PC-9 (cell line): ENCODE data around the gene PLEKHM2. TPM values are rescaled to one million over a fixed set of nuclear protein-coding genes. Genes with fewer than 3 reads are reported as not detected.
"Not testable (repeated sequence)": the region's sequence is repeated elsewhere in the genome, so short reads cannot be mapped to it uniquely, and the experiment has no call there.

Experiments
- BruUV-seq: library from RNA; stranded (reverse); fragments of 400-500 nt; replicated peaks from 2 replicates; lab custom pipeline; 2021; lab: Mats Ljungman, UMichigan
- CTCF ChIA-PET: fragments of 300-600 bp; sonication (Branson Sonifier 250); formaldehyde crosslinking; loops from one replicate; lab custom pipeline; 2022; ENCODE audit warnings: antibody characterized with exemption; lab: Charles Lee
- POLR2A ChIA-PET: fragments of 300-600 bp; sonication (Branson Sonifier 250); formaldehyde crosslinking; loops from one replicate; lab custom pipeline; 2022; ENCODE audit warnings: antibody characterized with exemption; ENCODE audit not compliant: unreplicated experiment; lab: Charles Lee
- DNase-seq, 2 experiments: peaks; one replicate each; pipeline versions ENCODE4 v3.0.0 to v3.0.0-alpha.2; 2015 to 2022; ENCODE audit warnings: mixed read lengths in 1 of 2
- H2AFZ ChIP-seq: fragments of 200-600 bp; sonication (generic); 2 replicates; pipeline ENCODE4 v1.8.1; 2017; ENCODE audit warnings: antibody characterized with exemption
- H3F3A ChIP-seq: fragments of 200-600 bp; sonication (generic); 2 replicates; pipeline ENCODE4 v1.8.1; 2017; ENCODE audit warnings: antibody characterized with exemption, mild to moderate bottlenecking, low read depth; ENCODE audit not compliant: insufficient read depth
- H3K27ac ChIP-seq: fragments of 200-600 bp; sonication (generic); 2 replicates; pipeline ENCODE4 v1.6.1; 2016; ENCODE audit warnings: mixed run types
- H3K27me3 ChIP-seq: fragments of 200-600 bp; sonication (generic); 2 replicates; pipeline ENCODE4 v1.6.1; 2016; ENCODE audit warnings: low read depth, mixed run types; ENCODE audit not compliant: insufficient read depth
- H3K36me3 ChIP-seq: fragments of 200-600 bp; sonication (generic); 2 replicates; pipeline ENCODE4 v1.6.1; 2016; ENCODE audit warnings: low read depth, mixed run types
- H3K4me1 ChIP-seq: fragments of 200-600 bp; sonication (generic); replicated peaks from 2 replicates; pipeline ENCODE4 v1.6.1; 2016; ENCODE audit warnings: mixed run types; ENCODE audit not compliant: insufficient read depth
- H3K4me2 ChIP-seq: fragments of 200-600 bp; sonication (generic); 2 replicates; pipeline ENCODE4 v1.6.1; 2017; ENCODE audit warnings: mixed run types
- H3K4me3 ChIP-seq: fragments of 200-600 bp; sonication (generic); 2 replicates; pipeline ENCODE4 v1.6.1; 2016; ENCODE audit warnings: mixed run types
- H3K79me2 ChIP-seq: fragments of 200-600 bp; sonication (generic); 2 replicates; pipeline ENCODE4 v1.6.1; 2017; ENCODE audit warnings: low read depth, mixed run types
- H3K9me2 ChIP-seq: fragments of 200-600 bp; sonication (generic); 2 replicates; pipeline ENCODE4 v1.8.1; 2017; ENCODE audit warnings: mild to moderate bottlenecking; ENCODE audit not compliant: insufficient read depth
- H3K9me3 ChIP-seq: fragments of 200-600 bp; sonication (generic); 2 replicates; pipeline ENCODE4 v1.8.1; 2016; ENCODE audit warnings: low read depth; ENCODE audit not compliant: insufficient read depth
- H4K20me1 ChIP-seq: fragments of 200-600 bp; sonication (generic); 2 replicates; pipeline ENCODE4 v1.8.1; 2017; ENCODE audit not compliant: insufficient read depth
- EZH2 ChIP-seq: fragments of 200-600 bp; sonication (generic); IDR thresholded peaks from 2 replicates; pipeline ENCODE4 v1.8.0; 2017; ENCODE audit warnings: antibody characterized with exemption, low read depth
- intact Hi-C: fragments of 100-400 bp; cut with micrococcal nuclease; formaldehyde crosslinking; loops from one replicate; pipeline ENCODE4 v1.10.0; 2022; ENCODE audit not compliant: unreplicated experiment
- total RNA-seq: library from RNA; stranded (reverse); gene quantifications from 2 replicates; pipeline ENCODE4 v1.2.3, GENCODE V29; 2021
- TF ChIP-seq, protein P1 (sequence below): fragments of 200-600 bp; sonication (generic); conservative IDR thresholded peaks from 2 replicates; pipeline ENCODE4 v1.6.1; 2017; ENCODE audit warnings: mixed run types, antibody characterized with exemption, mild to moderate bottlenecking, moderate library complexity

Gene PLEKHM2
- total RNA-seq, 1 experiment from 2014 or later = 45.9 TPM

DNA sequence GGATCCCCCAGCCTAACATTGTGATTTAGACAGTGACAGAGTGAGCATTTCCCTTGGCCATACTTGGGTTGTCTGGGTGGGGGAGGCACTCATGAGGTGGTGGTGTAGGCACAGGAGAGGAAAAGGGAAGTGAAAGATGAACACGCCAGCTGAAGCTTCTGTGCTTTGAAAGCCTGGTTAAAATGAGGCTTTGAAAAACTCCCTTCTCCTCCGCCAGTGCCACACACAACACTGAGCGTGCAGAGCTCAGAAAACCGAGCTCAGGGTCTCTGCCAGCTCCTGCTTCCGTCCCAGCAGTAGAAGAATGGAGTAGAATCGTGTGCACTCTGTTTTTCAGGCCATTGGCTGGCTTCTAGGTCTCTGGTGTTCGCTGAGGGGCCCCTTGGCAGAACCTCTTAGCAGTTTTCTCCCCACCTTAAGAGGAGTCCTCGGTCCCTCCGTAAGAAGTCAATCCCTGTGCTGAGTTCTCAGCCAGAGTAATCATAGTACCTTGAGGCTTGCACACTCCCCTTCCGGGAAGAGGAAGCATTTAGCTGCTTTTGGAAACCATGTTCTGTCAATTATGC is 12.9 kb downstream of the PLEKHM2 start:
- ChIA-PET POLR2A (no interaction called here), CTCF (no interaction called here)
- H3K9me2 ChIP-seq = no peaks in the 10 kb centered on the region
- DNase-seq = no peak
- H3K4me1 ChIP-seq = no peaks in the 10 kb centered on the region
- no peaks in the 10 kb centered on the region for H4K20me1 ChIP-seq
- no peaks in the 10 kb centered on the region for H3K9me3 ChIP-seq
- no peaks in the 10 kb centered on the region for H3K36me3 ChIP-seq
- H3K4me3 ChIP-seq = no peak overlapping the region
- no peak overlapping the region for H3K27ac ChIP-seq
- no TSS peak for BruUV-seq
- no peaks in the 10 kb centered on the region for H3F3A ChIP-seq
- no peaks in the 10 kb centered on the region for H3K27me3 ChIP-seq
- intact Hi-C loops = no loop called here
- peaks cover 2% of the 10 kb centered on the region; the same call in 1 of the 2 replicates for H3K79me2 ChIP-seq
- H3K4me2 ChIP-seq = no peak overlapping the region
- TF ChIP-seq, protein P1, sequence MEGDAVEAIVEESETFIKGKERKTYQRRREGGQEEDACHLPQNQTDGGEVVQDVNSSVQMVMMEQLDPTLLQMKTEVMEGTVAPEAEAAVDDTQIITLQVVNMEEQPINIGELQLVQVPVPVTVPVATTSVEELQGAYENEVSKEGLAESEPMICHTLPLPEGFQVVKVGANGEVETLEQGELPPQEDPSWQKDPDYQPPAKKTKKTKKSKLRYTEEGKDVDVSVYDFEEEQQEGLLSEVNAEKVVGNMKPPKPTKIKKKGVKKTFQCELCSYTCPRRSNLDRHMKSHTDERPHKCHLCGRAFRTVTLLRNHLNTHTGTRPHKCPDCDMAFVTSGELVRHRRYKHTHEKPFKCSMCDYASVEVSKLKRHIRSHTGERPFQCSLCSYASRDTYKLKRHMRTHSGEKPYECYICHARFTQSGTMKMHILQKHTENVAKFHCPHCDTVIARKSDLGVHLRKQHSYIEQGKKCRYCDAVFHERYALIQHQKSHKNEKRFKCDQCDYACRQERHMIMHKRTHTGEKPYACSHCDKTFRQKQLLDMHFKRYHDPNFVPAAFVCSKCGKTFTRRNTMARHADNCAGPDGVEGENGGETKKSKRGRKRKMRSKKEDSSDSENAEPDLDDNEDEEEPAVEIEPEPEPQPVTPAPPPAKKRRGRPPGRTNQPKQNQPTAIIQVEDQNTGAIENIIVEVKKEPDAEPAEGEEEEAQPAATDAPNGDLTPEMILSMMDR = no peak
- TF ChIP-seq EZH2 = no peak
- H2AFZ ChIP-seq = no peak overlapping the region

GRCh38 chr1:15698201-15698600 is 14.1 kb downstream of the PLEKHM2 start:
- no peak overlapping the region for H3K27ac ChIP-seq
- no peaks in the 10 kb centered on the region for H3K36me3 ChIP-seq
- H3F3A ChIP-seq = no peaks in the 10 kb centered on the region
- H3K9me2 ChIP-seq = no peaks in the 10 kb centered on the region
- no peak for TF ChIP-seq EZH2
- TF ChIP-seq, protein P1 = no peak
- H3K4me2 ChIP-seq = no peak overlapping the region
- no peaks in the 10 kb centered on the region for H3K27me3 ChIP-seq
- no TSS peak for BruUV-seq
- no peaks in the 10 kb centered on the region for H3K9me3 ChIP-seq
- POLR2A ChIA-PET = no interaction called here
- H3K4me3 ChIP-seq = no peak overlapping the region
- no peak overlapping the region for H2AFZ ChIP-seq
- CTCF ChIA-PET = no interaction called here
- no peaks in the 10 kb centered on the region for H3K4me1 ChIP-seq
- DNase-seq = no peak
- no peaks in the 10 kb centered on the region for H3K79me2 ChIP-seq
- H4K20me1 ChIP-seq = no peaks in the 10 kb centered on the region
- intact Hi-C loops = no loop called here

- H3K4me3 ChIP-seq, BruUV-seq, H2AFZ ChIP-seq, POLR2A ChIA-PET, H3F3A ChIP-seq, CTCF ChIA-PET, H3K9me2 ChIP-seq, H3K4me1 ChIP-seq, H3K36me3 ChIP-seq, DNase-seq, H3K27me3 ChIP-seq, H4K20me1 ChIP-seq, H3K9me3 ChIP-seq, H3K79me2 ChIP-seq, intact Hi-C loops, H3K27ac ChIP-seq, H3K4me2 ChIP-seq: not testable (repeated sequence)
Observed at GRCh38 chr1:15699321-15699720, 15.2 kb downstream of the PLEKHM2 start.

- Histone ChIP-seq H2AFZ (no peak overlapping the region), H4K20me1 (no peaks in the 10 kb centered on the region), H3K4me3 (no peak overlapping the region), H3K36me3 (no peaks in the 10 kb centered on the region), H3K27me3 (no peaks in the 10 kb centered on the region), H3F3A (no peaks in the 10 kb centered on the region), H3K4me1 (no peaks in the 10 kb centered on the region), H3K27ac (no peak overlapping the region), H3K9me2 (no peaks in the 10 kb centered on the region), H3K79me2 (no peaks in the 10 kb centered on the region), H3K4me2 (no peak overlapping the region), H3K9me3 (no peaks in the 10 kb centered on the region)
- TF ChIP-seq, protein P1 = no peak
- no peak for TF ChIP-seq EZH2
- POLR2A ChIA-PET = interaction anchor here (0.6 kb wide), 1 partner anchor 171 kb away, joined by 3 read pairs; no protein-coding TSS in a partner anchor
- DNase-seq = no peak
- intact Hi-C loops = no loop called here
- CTCF ChIA-PET = no interaction called here
- BruUV-seq = no TSS peak
Observed at GRCh38 chr1:15700508-15700907, 16.4 kb downstream of the PLEKHM2 start.
